Astrocyte of the hippocampus (primary cell): ENCODE results near the gene DOCK9.

Experiments used
- DNase-seq: peaks from one replicate; pipeline ENCODE4 v3.0.0; 2011; ENCODE audit warnings: low read depth, low spot score

Gene DOCK9

DNA sequence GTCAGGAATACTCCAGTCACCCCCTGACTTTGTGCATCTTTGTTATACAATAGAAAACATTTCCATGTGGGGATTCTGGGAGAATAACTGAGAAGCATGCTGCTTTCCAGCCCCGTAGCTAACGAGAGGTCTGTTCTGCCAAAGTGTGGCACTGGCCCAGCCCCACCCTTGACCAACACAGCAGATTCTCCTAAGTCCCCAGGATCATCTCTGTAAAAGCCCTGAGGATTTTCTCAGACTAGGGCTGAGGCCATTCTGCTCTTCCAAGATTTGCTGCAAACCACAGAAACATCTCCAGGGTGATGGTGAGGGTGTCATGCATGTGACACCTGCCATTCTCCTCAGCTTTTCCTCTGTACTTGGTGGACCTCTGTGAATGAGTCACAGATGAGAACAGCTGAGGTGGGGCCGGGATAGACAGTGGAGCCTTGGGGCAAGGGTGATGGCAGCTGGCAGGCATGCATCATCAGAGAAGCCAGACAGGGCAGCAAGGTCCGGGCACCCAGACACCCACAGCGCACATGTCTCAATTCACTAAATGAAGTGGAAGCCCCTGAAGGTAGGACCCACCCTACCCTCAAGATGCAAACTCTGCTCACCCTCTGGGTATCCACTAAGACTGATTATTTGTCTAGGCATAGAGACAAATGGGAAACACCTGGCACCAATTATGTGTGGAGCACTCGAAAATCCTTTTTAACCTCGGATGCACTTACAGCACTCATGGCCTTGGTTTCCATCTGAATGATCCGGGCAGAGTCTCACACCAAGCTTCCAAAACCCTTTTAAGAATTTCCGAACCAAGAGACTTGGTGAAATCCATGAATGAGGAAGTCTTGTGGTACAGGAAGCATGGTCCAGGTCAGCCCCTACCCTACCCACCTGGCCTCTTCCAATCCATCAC is 20.1 kb upstream of the DOCK9 start:
- no peak for DNase-seq

DNA sequence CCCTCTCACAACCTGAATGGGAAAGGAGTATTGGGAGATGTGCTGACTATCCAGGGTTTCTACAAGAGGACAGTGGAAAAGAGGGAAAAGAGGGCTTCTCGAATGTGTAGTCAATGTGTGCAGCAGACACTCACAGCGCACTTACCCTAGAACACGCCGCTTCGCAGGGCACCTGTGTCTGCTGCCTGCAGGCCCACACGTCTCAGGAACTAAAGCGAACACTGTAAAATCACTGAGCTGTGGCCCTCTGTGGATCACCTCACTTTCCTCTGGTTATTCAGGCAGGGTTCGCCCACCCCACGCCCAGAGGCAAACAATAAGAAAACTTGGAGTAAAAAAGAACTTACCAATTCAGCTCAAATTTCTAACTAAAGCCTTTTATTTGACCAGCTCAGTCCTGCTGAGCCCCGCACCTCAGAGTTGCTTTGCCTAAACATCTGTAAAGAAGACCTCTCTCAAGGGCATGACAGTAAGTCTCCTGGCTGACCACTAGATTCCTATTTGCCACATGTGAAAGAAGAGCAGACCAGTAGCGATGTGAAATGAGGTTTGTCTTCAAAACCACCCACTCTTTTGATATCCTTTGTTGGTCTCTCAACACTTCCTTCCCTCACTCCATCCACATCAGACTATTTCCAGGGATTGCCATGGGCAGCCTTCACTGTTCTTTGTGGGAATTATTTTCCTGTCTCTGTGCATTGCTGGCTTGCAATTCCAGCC is 19.3 kb upstream of the DOCK9 start:
- DNase-seq: no peak

DNA sequence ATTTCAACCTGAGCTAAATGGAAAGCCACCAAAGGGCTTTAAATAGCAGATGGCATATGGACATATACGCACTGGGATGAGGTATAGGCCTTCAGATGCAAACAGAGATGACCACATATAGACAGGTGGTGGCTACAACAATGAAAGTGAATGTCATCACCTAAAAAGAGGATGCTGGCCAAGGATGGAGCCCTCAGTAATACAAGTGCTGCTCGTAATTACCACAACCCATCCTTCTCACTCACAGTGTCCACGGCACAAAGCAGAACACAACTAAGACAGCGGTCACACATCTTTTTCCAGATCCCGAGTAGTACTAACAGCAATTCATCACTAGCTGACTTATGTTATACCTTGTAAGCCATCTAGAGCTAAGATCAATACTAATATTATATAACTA is 18.2 kb upstream of the DOCK9 start:
- DNase-seq: no peak

GRCh38 chr13:98994896-98995295 is 17.0 kb upstream of the DOCK9 start:
- no peak for DNase-seq

GRCh38 chr13:98994080-98994479 is 16.2 kb upstream of the DOCK9 start:
- DNase-seq: no peak

DNA sequence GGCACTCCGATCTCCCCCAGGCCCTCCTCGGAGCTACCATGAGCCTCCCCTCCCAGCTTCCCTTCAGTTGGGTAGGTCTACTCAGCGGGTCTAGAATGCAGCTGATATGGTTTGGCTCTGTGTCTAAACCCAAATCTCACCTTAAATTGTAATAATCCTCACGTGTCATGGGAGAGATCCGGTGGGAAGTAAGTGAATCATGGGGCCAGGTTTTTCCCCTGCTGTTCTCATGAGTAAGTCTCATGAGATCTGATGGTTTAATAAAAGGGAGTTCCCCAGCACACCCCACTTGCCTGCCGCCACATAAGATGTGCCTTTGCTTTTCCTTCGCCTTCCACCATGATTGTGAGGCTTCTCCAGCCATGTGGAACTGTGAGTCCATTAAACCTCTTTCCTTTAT is 14.5 kb upstream of the DOCK9 start:
- DNase-seq: no peak

DNA sequence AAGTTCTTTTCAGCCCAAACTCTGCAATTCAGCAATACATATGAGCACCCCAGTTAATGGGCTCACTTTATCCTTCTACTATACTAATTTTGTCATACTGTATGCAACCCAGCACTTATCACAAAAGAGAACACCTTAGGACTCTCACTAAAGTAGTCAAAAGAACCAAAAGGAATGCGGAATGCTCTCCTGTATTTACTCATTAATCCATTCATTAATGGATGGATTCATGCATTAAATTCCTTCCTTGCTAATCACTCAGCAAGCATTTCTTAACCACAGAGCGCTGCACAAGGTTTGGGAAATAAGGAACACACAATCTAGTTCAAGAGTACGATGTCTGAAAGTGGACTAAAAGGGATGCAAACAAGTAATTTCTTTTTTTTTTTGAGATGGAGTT is 12.8 kb upstream of the DOCK9 start:
- peak; percentile 76 for DNase-seq

GRCh38 chr13:98989469-98990235 is 11.8 kb upstream of the DOCK9 start:
- DNase-seq: no peak

GRCh38 chr13:98988780-98989179 is 10.9 kb upstream of the DOCK9 start:
- DNase-seq: no peak

- DNase-seq: no peak
These were observed 10.4 kb upstream of the DOCK9 start for GRCh38 chr13:98988277-98988676.

GRCh38 chr13:98987275-98987674 is 9.4 kb upstream of the DOCK9 start:
- DNase-seq: no peak

- DNase-seq: no peak
These were observed 8.5 kb upstream of the DOCK9 start for GRCh38 chr13:98986226-98986846.

- DNase-seq: no peak
These were observed 7.7 kb upstream of the DOCK9 start for GRCh38 chr13:98985591-98985990.

- no peak for DNase-seq
These were observed 7.1 kb upstream of the DOCK9 start for GRCh38 chr13:98984983-98985382.

GRCh38 chr13:98984118-98984517 is 6.3 kb upstream of the DOCK9 start:
- DNase-seq: no peak

DNA sequence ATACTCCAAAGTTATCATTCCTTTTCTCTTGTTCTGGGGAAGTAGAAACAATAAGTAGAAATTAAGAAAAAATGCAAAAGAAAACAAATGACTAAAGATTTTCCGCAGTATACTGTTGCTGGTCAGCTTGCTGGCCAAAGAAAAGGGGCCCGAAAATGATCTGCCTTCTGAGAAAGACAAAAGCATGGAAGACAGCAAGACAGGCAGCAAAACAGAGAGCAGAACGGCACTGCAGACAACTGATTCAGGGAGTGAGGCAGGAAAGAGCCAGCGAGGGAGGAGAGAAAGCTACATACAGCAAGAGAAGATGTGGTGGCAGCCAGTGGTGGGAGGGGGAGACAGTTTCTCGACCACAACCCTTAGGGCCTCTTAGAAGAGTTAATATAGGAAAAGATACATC is 5.3 kb upstream of the DOCK9 start:
- no peak for DNase-seq

- no peak for DNase-seq
These were observed 3.7 kb upstream of the DOCK9 start for GRCh38 chr13:98981369-98982080.

GRCh38 chr13:98979012-98979660 is 1.3 kb upstream of the DOCK9 start:
- DNase-seq: no peak

DNA sequence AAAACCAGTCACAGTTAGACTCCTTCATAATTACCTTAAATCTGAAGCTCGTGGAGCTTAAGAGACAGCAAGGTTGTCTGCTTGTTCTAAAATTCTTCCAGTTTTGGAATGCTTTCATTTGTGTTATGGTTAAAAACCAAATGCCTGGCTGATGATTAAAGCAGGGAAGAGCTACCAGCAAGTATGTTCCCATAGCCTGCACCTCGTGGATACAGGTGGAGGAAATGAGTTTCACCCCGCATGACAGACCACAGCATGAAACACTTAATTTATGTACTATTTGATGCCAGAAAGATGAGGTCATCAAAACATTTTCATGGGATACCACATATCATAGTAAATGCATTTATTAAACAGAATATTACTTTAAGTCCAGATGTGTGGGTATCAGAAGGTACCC is 416 bp upstream of the DOCK9 start:
- DNase-seq: peak; percentile 87

DNA sequence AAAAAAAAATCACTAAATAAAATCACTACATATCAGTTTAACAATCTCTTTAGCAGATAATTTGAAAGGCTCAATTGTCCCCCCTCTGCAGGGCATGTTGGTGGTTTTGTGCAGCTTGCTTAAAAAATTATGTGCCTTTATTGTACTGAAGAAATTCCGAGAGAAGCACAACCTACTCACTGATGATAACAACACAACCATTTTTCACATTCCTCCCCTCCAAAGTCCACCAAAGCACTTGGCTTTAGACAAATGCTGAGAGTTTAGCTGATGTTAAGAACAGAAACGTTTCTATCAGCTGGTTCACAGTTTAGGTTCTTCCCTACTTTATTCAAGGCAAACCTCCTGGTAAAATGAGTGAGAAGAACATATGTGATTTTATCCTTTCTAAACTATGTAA is 923 bp downstream of the DOCK9 start:
- DNase-seq: peak; percentile 53

GRCh38 chr13:98976338-98976737 is 1.5 kb downstream of the DOCK9 start:
- DNase-seq: no peak
